GM23338 (cell line): ENCODE data around the gene FRAS1. TPM values are rescaled to one million over a fixed set of nuclear protein-coding genes. Genes with fewer than 3 reads are reported as not detected.
"Not testable (repeated sequence)": the region's sequence is repeated elsewhere in the genome, so short reads cannot be mapped to it uniquely, and the experiment has no call there.

Source experiments
- ATAC-seq: fragments of 200-7000 bp; cut with Tn5 transposase; 3 replicates; pipeline ENCODE4 v1.9.1; 2020
- DNase-seq: peaks from one replicate; pipeline ENCODE4 v3.0.0-alpha.2; 2015; ENCODE audit warnings: low spot score
- H2AFZ ChIP-seq: fragments of 200-600 bp; sonication (generic); 2 replicates; pipeline ENCODE4 v1.8.0; 2016; ENCODE audit warnings: antibody characterized with exemption, mild to moderate bottlenecking, moderate library complexity
- H3F3A ChIP-seq: fragments of 200-600 bp; sonication (generic); replicated peaks from 2 replicates; pipeline ENCODE4 v1.8.0; 2017; ENCODE audit warnings: antibody characterized with exemption, mixed run types, low read depth
- H3K27ac ChIP-seq: fragments of 200-600 bp; sonication (generic); 2 replicates; pipeline ENCODE4 v1.6.1; 2016; ENCODE audit warnings: low read depth
- H3K27me3 ChIP-seq: fragments of 200-600 bp; sonication (generic); 2 replicates; pipeline ENCODE4 v1.8.0; 2016; ENCODE audit warnings: mild to moderate bottlenecking, mixed run types, moderate library complexity; ENCODE audit not compliant: insufficient read depth
- H3K36me3 ChIP-seq: fragments of 200-600 bp; sonication (generic); 2 replicates; pipeline ENCODE4 v1.8.0; 2016; ENCODE audit warnings: mild to moderate bottlenecking; ENCODE audit not compliant: insufficient read depth
- H3K4me1 ChIP-seq: fragments of 200-600 bp; sonication (generic); 2 replicates; pipeline ENCODE4 v1.8.0; 2016; ENCODE audit warnings: mild to moderate bottlenecking, moderate library complexity; ENCODE audit not compliant: insufficient read depth
- H3K4me2 ChIP-seq: fragments of 200-600 bp; sonication (generic); 2 replicates; pipeline ENCODE4 v1.7.1; 2017; ENCODE audit warnings: mixed run types
- H3K4me3 ChIP-seq: fragments of 200-600 bp; sonication (generic); 2 replicates; pipeline ENCODE4 v1.6.1; 2016; ENCODE audit warnings: mixed run types
- H3K79me2 ChIP-seq: fragments of 200-600 bp; sonication (generic); replicated peaks from 2 replicates; pipeline ENCODE4 v1.8.0; 2017; ENCODE audit warnings: mild to moderate bottlenecking; ENCODE audit not compliant: insufficient read depth
- H3K9me2 ChIP-seq: fragments of 200-600 bp; sonication (generic); 2 replicates; pipeline ENCODE4 v1.8.0; 2017; ENCODE audit not compliant: insufficient read depth
- H4K20me1 ChIP-seq: fragments of 200-600 bp; sonication (generic); replicated peaks from 2 replicates; pipeline ENCODE4 v1.8.0; 2017; ENCODE audit warnings: mild to moderate bottlenecking; ENCODE audit not compliant: insufficient read depth
- H3K27ac Mint-ChIP-seq: 2 replicates; pipeline ENCODE4 v1.8.0; 2020; ENCODE audit warnings: inconsistent platforms, mild to moderate bottlenecking, moderate library complexity, mixed read lengths
- H3K27me3 Mint-ChIP-seq: 3 replicates; pipeline ENCODE4 v1.8.0; 2022; ENCODE audit warnings: low read depth, mild to moderate bottlenecking, moderate library complexity, mixed read lengths, inconsistent platforms; ENCODE audit not compliant: insufficient read depth, poor library complexity
- H3K36me3 Mint-ChIP-seq: 3 replicates; pipeline ENCODE4 v1.8.0; 2021; ENCODE audit warnings: low read depth, mild to moderate bottlenecking, inconsistent platforms, moderate library complexity, mixed read lengths
- H3K4me1 Mint-ChIP-seq: 3 replicates; pipeline ENCODE4 v1.8.0; 2020; ENCODE audit warnings: mild to moderate bottlenecking, inconsistent platforms, mixed read lengths
- H3K4me3 Mint-ChIP-seq: 3 replicates; pipeline ENCODE4 v1.8.0; 2021; ENCODE audit warnings: moderate library complexity, mild to moderate bottlenecking, inconsistent platforms, mixed read lengths
- H3K9me3 Mint-ChIP-seq: 3 replicates; pipeline ENCODE4 v1.8.0; 2020; ENCODE audit warnings: moderate library complexity, mild to moderate bottlenecking, inconsistent platforms, mixed read lengths
- CREB1 ChIP-seq: fragments of 250-450 bp; sonication (Bioruptor Pico); IDR thresholded peaks from 2 replicates; pipeline ENCODE4 v1.5.0; 2020; ENCODE audit warnings: low read depth, mild to moderate bottlenecking, moderate library complexity
- EZH2 ChIP-seq: fragments of 200-600 bp; sonication (generic); IDR thresholded peaks from one replicate; pipeline ENCODE4 v1.8.0; 2017; ENCODE audit warnings: antibody characterized with exemption, mild to moderate bottlenecking, low read depth; ENCODE audit not compliant: unreplicated experiment
- JUNB ChIP-seq: IDR thresholded peaks from one replicate; pipeline ENCODE4 v1.6.1; 2016; ENCODE audit warnings: antibody characterized with exemption; ENCODE audit not compliant: unreplicated experiment
- NANOG ChIP-seq: IDR thresholded peaks from 2 replicates; pipeline ENCODE4 v1.6.1; 2016; ENCODE audit warnings: antibody characterized with exemption, borderline replicate concordance
- polyA plus RNA-seq: library from polyadenylated mRNA; unstranded; fragments of >200 nt; fragmentation: Nextera tagmentation; extraction: Ambion mirVana; gene quantifications from 2 replicates; pipeline ENCODE4 v1.2.1, GENCODE V29; 2016
- total RNA-seq: library from RNA; depleted of rRNA; stranded (reverse); fragments of >200 nt; shearing (Covaris generic); gene quantifications from 2 replicates; pipeline ENCODE4 v1.2.3, GENCODE V29; 2014
- TF ChIP-seq, protein P1 (sequence below), 2 experiments: fragments of 200-600 bp in 1 of 2; sonication (generic) in 1 of 2; conservative IDR thresholded peaks; 2 replicates each; pipeline versions ENCODE4 v1.5.1 to v1.6.1; 2016 to 2017; ENCODE audit warnings: antibody characterized with exemption in 2 of 2, low read depth in 2 of 2, mild to moderate bottlenecking in 2 of 2, moderate library complexity in 1 of 2
- TF ChIP-seq, protein P2 (sequence below): IDR thresholded peaks from one replicate; pipeline ENCODE4 v1.6.1; 2018; ENCODE audit warnings: antibody characterized with exemption; ENCODE audit not compliant: unreplicated experiment
- TF ChIP-seq, protein P3 (sequence below): fragments of 250-450 bp; sonication (Bioruptor Pico); IDR thresholded peaks from 2 replicates; pipeline ENCODE4 v1.5.0; 2020; ENCODE audit warnings: mild to moderate bottlenecking, moderate library complexity

Gene FRAS1
- total and polyA plus RNA-seq, 2 experiments from 2014 or later: 12.4 to 108 TPM

DNA sequence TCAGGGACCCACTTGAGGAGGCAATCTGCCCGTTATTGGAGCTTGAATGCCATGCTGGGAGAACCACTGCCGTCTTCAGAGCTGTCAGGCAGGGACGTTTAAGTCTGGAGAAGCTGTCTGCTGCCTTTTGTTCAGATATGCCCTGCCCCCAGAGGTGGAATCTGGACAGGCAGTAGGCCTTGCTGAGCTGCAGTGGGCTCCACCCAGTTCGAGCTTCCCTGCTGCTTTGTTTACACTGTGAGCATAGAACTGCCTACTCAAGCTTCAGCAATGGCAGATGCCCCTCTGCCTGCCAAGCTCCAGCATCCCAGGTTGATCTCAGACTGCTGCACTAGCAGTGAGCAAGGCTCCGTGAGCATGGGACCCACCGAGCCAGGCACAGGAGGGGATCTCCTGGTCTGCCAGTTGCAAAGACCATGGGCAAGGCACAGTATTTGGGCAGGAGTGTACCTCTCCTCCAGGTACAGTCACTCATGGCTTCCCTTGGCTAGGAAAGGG, 68.8 kb downstream of the FRAS1 start:
- H3F3A ChIP-seq, ATAC-seq, H3K27ac Mint-ChIP-seq, H2AFZ ChIP-seq, H3K27ac ChIP-seq, H3K9me2 ChIP-seq, H3K4me3 Mint-ChIP-seq, H3K36me3 ChIP-seq, H3K27me3 Mint-ChIP-seq, H3K4me3 ChIP-seq, H3K27me3 ChIP-seq: not testable (repeated sequence)
- TF ChIP-seq, protein P1, sequence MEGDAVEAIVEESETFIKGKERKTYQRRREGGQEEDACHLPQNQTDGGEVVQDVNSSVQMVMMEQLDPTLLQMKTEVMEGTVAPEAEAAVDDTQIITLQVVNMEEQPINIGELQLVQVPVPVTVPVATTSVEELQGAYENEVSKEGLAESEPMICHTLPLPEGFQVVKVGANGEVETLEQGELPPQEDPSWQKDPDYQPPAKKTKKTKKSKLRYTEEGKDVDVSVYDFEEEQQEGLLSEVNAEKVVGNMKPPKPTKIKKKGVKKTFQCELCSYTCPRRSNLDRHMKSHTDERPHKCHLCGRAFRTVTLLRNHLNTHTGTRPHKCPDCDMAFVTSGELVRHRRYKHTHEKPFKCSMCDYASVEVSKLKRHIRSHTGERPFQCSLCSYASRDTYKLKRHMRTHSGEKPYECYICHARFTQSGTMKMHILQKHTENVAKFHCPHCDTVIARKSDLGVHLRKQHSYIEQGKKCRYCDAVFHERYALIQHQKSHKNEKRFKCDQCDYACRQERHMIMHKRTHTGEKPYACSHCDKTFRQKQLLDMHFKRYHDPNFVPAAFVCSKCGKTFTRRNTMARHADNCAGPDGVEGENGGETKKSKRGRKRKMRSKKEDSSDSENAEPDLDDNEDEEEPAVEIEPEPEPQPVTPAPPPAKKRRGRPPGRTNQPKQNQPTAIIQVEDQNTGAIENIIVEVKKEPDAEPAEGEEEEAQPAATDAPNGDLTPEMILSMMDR (conservative IDR thresholded peaks at IDR 0.05; ENCODE audit: low read depth in 2 of 2): peak in 1 of 2 experiments; percentile 12; a peak in 1 of 4 replicates
- peaks cover 18% of the 10 kb centered on the region for H3K4me1 ChIP-seq
- peaks cover 19% of the 10 kb centered on the region for H4K20me1 ChIP-seq
- peak overlapping the region; percentile 57; the same call in 1 of the 2 replicates for H3K4me2 ChIP-seq
- Mint-ChIP-seq H3K9me3 (peaks cover 24% of the 10 kb centered on the region), H3K4me1 (peaks cover 35% of the 10 kb centered on the region), H3K36me3 (peaks cover 41% of the 10 kb centered on the region)
- peaks cover 100% of the 10 kb centered on the region for H3K79me2 ChIP-seq
- DNase-seq: peak; percentile 28

DNA sequence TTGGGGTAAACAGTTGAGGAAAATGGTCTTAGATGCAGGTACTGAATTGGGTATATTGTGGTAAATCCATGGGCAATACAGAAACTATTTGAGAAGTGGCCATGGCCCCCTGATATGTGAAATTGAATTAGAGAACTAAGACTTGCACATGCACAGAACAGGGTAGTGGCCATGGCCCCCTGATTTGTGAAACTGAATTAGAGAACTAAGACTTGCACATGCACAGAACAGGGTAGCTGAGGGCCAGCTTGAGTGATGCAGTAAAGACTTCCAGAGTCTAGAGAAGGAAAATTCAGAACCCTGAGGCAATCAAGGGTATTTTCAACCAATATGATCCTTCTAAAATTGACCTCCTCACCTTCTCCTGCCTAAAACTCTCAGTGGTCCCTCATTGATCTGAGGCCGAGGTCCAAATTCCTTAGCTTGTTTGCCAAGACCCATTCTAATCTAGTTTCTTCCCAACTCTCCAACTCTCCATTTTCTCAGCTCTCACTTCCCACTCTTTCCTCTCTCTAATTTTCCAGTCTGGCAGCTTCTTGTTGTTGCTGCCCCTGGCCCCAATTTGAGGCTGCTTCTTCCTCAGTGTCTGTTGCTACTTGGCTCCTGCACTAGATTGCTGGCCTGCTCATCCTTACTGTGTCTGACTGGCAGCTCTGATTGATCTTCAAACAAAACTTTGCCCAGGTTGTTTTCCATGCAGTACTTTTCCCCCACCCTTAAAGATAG, 72.4 kb downstream of the FRAS1 start:
- H3K27me3 ChIP-seq: no peaks in the 10 kb centered on the region
- peaks cover 20% of the 10 kb centered on the region for H3K36me3 Mint-ChIP-seq
- H2AFZ ChIP-seq: no peak overlapping the region
- no peaks in the 10 kb centered on the region for H3K36me3 ChIP-seq
- no peak overlapping the region for H3K4me3 Mint-ChIP-seq
- H3K4me1 Mint-ChIP-seq: peaks cover 39% of the 10 kb centered on the region
- H4K20me1 ChIP-seq: peaks cover 15% of the 10 kb centered on the region; the same call in 1 of the 2 replicates
- no peaks in the 10 kb centered on the region; the same call in 1 of the 2 replicates for H3F3A ChIP-seq
- no peak overlapping the region for H3K4me3 ChIP-seq
- peaks cover 5% of the 10 kb centered on the region for H3K27me3 Mint-ChIP-seq
- DNase-seq (no peak), ATAC-seq (no peak)
- H3K27ac ChIP-seq: no peak overlapping the region
- peaks cover 9% of the 10 kb centered on the region for H3K9me3 Mint-ChIP-seq
- H3K9me2 ChIP-seq: no peaks in the 10 kb centered on the region
- peaks cover 14% of the 10 kb centered on the region; the same call in 1 of the 2 replicates for H3K4me1 ChIP-seq
- H3K79me2 ChIP-seq: peaks cover 99% of the 10 kb centered on the region
- no peak overlapping the region for H3K27ac Mint-ChIP-seq
- H3K4me2 ChIP-seq: no peak overlapping the region
- TF ChIP-seq NANOG (no peak), CREB1 (no peak), JUNB (no peak), EZH2 (no peak)
- TF ChIP-seq, protein P2, sequence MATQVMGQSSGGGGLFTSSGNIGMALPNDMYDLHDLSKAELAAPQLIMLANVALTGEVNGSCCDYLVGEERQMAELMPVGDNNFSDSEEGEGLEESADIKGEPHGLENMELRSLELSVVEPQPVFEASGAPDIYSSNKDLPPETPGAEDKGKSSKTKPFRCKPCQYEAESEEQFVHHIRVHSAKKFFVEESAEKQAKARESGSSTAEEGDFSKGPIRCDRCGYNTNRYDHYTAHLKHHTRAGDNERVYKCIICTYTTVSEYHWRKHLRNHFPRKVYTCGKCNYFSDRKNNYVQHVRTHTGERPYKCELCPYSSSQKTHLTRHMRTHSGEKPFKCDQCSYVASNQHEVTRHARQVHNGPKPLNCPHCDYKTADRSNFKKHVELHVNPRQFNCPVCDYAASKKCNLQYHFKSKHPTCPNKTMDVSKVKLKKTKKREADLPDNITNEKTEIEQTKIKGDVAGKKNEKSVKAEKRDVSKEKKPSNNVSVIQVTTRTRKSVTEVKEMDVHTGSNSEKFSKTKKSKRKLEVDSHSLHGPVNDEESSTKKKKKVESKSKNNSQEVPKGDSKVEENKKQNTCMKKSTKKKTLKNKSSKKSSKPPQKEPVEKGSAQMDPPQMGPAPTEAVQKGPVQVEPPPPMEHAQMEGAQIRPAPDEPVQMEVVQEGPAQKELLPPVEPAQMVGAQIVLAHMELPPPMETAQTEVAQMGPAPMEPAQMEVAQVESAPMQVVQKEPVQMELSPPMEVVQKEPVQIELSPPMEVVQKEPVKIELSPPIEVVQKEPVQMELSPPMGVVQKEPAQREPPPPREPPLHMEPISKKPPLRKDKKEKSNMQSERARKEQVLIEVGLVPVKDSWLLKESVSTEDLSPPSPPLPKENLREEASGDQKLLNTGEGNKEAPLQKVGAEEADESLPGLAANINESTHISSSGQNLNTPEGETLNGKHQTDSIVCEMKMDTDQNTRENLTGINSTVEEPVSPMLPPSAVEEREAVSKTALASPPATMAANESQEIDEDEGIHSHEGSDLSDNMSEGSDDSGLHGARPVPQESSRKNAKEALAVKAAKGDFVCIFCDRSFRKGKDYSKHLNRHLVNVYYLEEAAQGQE: no peak
- TF ChIP-seq, protein P3, sequence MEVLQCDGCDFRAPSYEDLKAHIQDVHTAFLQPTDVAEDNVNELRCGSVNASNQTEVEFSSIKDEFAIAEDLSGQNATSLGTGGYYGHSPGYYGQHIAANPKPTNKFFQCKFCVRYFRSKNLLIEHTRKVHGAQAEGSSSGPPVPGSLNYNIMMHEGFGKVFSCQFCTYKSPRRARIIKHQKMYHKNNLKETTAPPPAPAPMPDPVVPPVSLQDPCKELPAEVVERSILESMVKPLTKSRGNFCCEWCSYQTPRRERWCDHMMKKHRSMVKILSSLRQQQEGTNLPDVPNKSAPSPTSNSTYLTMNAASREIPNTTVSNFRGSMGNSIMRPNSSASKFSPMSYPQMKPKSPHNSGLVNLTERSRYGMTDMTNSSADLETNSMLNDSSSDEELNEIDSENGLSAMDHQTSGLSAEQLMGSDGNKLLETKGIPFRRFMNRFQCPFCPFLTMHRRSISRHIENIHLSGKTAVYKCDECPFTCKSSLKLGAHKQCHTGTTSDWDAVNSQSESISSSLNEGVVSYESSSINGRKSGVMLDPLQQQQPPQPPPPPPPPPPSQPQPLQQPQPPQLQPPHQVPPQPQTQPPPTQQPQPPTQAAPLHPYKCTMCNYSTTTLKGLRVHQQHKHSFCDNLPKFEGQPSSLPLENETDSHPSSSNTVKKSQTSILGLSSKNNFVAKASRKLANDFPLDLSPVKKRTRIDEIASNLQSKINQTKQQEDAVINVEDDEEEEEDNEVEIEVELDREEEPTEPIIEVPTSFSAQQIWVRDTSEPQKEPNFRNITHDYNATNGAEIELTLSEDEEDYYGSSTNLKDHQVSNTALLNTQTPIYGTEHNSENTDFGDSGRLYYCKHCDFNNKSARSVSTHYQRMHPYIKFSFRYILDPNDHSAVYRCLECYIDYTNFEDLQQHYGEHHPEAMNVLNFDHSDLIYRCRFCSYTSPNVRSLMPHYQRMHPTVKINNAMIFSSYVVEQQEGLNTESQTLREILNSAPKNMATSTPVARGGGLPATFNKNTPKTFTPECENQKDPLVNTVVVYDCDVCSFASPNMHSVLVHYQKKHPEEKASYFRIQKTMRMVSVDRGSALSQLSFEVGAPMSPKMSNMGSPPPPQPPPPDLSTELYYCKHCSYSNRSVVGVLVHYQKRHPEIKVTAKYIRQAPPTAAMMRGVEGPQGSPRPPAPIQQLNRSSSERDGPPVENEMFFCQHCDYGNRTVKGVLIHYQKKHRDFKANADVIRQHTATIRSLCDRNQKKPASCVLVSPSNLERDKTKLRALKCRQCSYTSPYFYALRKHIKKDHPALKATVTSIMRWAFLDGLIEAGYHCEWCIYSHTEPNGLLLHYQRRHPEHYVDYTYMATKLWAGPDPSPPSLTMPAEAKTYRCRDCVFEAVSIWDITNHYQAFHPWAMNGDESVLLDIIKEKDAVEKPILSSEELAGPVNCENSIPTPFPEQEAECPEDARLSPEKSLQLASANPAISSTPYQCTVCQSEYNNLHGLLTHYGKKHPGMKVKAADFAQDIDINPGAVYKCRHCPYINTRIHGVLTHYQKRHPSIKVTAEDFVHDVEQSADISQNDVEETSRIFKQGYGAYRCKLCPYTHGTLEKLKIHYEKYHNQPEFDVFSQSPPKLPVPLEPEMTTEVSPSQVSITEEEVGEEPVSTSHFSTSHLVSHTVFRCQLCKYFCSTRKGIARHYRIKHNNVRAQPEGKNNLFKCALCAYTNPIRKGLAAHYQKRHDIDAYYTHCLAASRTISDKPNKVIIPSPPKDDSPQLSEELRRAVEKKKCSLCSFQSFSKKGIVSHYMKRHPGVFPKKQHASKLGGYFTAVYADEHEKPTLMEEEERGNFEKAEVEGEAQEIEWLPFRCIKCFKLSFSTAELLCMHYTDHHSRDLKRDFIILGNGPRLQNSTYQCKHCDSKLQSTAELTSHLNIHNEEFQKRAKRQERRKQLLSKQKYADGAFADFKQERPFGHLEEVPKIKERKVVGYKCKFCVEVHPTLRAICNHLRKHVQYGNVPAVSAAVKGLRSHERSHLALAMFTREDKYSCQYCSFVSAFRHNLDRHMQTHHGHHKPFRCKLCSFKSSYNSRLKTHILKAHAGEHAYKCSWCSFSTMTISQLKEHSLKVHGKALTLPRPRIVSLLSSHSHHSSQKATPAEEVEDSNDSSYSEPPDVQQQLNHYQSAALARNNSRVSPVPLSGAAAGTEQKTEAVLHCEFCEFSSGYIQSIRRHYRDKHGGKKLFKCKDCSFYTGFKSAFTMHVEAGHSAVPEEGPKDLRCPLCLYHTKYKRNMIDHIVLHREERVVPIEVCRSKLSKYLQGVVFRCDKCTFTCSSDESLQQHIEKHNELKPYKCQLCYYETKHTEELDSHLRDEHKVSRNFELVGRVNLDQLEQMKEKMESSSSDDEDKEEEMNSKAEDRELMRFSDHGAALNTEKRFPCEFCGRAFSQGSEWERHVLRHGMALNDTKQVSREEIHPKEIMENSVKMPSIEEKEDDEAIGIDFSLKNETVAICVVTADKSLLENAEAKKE: no peak
